ENCODE measurements around the gene ASCC1.
"Not testable (repeated sequence)": the region's sequence is repeated elsewhere in the genome, so short reads cannot be mapped to it uniquely, and the experiment has no call there.

Gene ASCC1

GRCh38 chr10:72123616-72124015, 92.5 kb downstream of the ASCC1 start:
- no peak for DNase-seq

GRCh38 chr10:72122221-72122620, 93.9 kb downstream of the ASCC1 start:
- DNase-seq = no peak

DNA sequence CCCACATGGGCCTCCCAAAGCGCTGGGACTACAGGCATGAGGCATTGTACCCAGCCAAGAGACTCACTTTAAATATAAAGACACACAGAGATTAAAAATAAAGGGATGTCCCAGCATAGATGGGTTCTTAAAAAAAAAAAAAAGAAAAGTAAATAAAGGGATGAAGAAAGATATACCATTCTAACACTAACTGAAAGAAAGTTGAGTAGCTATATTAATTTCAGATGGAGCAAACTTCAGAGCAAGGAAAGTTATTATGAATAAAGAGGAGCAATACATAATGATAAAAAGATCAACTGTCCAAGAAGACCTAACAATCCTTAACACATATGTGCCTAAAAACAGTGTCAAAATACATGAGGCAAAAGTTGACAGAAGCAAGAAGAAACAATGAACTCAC, 94.7 kb downstream of the ASCC1 start:
- no peak for DNase-seq

GRCh38 chr10:72116372-72116771, 99.7 kb downstream of the ASCC1 start:
- no peak for DNase-seq

GRCh38 chr10:72114706-72115450, 101.2 kb downstream of the ASCC1 start:
- DNase-seq = no peak

GRCh38 chr10:72110673-72111401, 105.2 kb downstream of the ASCC1 start:
- no peak for DNase-seq

- DNase-seq = no peak
Observed at GRCh38 chr10:72109636-72110157, 106.4 kb downstream of the ASCC1 start.

- DNase-seq = no peak
Observed at GRCh38 chr10:72108830-72109635, 107.0 kb downstream of the ASCC1 start.

DNA sequence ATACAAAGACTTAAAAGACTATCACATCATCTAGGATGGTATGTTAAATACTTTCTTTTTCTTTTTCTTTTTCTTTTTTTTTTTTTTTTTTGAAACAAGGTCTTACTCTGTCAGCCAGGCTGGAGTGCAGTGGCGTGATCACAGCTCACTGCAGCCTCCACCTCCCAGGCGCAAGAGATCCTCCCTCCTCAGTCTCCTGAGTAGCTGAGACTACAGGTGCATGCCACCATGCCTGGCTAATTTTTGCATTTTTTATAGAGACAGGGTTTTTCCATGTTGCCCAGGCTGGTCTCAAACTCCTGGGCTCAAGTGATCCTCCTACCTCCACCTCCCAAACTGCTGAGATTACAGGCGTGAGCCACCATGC, 108.1 kb downstream of the ASCC1 start:
- not testable (repeated sequence) for DNase-seq

- DNase-seq = no peak
Observed at GRCh38 chr10:72107325-72108003, 108.6 kb downstream of the ASCC1 start.

DNA sequence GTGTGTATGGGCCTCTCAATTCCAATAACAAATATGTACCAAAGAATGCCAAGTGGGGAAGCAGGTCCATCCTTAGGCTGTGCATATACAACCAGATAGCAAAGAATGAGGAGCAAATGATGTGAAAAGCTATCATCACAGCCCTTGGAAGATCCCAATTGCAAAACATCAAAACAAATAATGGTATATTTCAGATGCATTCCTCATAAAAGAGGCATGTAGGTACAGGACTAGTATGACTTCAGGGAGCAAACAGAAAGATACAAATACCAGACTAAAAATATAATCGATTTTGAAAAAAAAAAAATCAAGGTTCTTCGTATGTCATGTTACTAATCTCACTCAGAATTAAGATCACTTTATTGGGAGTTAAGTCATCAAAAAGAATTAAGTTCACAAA, 109.2 kb downstream of the ASCC1 start:
- no peak for DNase-seq

GRCh38 chr10:72106154-72106849, 109.8 kb downstream of the ASCC1 start:
- no peak for DNase-seq

DNA sequence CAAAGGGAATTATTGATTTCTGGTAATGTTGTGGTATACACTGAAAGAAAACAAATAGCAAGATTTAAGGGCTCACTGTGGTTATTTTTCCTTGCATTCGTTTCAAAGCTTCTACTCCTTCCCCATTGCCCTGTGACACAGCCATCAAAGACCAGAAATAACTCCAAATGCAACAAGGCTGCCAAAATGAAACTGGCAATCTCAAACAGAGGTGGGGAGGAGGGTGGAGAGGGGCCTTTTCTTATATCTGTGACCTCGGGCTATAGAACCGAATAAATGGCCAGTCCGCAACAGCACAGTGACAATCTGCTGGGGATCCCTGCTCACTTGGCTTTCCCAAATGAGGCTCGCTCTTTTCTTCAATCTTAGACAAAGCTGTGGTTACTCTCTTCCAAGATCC, 110.4 kb downstream of the ASCC1 start:
- no peak for DNase-seq

DNA sequence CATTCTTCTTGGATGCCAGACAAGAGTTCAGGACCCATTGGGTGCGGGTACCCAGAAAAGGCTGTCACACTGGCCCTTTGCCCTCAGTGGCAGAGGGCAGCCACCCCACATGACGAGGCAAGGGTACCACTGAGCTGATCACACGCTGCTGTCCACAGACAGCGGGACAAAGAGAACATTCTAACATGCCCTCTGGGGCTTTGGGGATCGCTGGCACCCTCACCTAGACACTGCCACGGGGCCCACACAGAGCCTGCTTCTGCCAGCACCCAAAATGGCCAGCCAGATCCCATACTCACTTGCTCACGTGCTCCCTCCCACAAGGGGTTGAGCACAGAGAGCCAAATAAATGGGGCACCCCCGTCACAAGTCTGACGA, 111.0 kb downstream of the ASCC1 start:
- no peak for DNase-seq

GRCh38 chr10:72104472-72105097, 111.5 kb downstream of the ASCC1 start:
- DNase-seq = no peak

GRCh38 chr10:72099600-72099921, 116.5 kb downstream of the ASCC1 start:
- DNase-seq = no peak

DNA sequence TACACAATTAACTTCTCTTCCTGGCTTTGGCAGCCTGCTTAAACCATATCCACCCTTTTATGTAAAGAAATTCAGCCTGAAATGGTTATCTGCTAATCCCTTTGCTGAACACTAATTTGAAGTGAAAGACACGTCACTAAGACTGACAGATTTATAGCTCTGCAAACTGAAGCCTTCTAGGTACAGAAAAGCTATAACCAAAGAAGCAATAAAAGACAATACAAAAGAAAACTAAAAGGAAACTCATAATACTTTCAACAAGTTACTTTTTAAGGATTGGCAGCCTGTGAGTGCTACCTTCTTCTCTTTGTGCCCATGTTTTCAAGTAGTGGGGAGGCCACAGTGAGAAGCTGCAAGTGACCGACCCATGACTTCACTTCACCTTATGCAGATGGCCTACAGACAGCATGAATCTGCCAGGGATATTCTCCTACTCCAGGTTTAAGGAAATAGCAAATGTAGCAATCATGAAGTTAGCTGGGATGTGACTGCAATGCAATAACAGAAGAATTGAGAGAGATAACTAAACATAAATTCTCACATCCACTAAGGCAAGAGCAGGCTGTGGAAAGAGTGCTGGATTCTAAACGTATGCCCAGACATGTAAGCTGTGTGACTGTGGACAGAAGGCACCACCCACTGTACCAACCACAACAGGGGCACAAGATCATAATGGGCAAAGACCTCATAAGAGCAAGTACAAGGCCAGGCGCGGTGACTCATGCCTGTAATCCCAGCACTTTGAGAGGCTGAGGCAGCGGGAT, 117.1 kb downstream of the ASCC1 start:
- DNase-seq = no peak

DNA sequence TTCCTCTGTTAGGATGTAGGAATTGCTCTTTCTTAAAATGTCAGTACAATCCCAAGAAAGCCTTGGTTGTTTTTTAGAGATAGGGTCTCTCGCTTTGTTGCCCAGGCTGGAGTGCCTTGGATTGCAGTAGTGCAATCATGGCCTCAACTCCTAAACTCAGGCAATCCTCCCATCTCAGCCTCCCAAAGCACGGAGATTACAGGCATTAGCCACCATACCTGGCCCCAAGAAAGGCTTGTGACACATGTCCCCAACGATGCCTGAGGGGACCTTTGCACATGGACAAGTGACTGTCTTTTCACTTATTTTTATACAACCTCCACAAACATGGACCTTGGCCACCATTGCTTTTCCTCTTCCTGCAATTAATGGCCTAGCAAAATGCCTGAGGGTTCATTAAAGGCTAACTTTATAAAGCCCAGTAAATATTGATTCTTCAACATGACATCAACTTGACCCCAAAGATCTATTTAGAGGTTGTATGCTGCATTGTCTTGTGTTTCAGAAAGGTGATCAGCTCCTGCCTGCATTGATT, 117.7 kb downstream of the ASCC1 start:
- no peak for DNase-seq

DNA sequence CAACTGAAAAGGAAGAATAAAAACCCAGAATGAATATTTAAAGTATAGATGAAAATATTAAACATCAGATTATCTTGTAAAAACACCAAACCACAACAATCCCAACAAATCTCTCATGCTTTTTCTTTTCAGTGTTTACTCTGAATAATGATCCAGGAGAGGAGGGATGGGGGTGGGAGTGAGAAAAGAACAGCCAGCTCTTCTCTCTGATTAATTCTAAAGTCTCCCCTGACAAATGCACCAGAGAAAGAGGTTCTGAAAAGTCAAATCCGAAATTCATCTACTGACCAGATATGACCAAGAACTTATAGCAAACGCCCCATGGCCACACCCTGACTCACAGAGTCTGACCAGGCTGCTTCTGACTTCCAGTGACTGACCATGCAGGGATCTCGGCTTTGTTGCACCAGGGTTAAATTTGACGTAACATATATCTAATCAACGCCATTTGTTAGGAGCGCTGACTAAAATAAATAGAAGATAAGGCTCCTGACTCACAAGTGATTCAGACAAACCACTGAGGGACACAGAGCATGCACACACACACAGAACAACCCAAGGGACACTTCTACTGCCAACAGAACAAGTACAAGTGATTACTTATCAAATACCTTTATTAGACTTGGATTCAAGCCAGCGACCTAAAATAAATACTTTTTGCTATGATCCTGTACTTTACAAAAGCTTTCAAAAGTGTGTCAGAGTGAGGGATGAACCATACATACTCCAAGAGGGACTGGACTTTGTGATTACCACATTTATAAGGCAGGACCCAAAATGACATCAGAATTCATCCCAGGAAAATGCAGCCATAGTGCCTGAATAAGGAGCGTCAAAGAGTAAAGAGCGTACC, 118.4 kb downstream of the ASCC1 start:
- no peak for DNase-seq

All from NCI-H1694 (cell line).